ENCODE measurements around the gene CCDC63. TPM values are rescaled to one million over a fixed set of nuclear protein-coding genes. Genes with fewer than 3 reads are reported as not detected.
"Not testable (repeated sequence)": the region's sequence is repeated elsewhere in the genome, so short reads cannot be mapped to it uniquely, and the experiment has no call there.

Gene CCDC63
- total RNA-seq, 1 donor from 2014 or later = not detected

- ATAC-seq (no peak), DNase-seq (ENCODE audit: missing footprints) (no peak)
- intact Hi-C loops (cut with DNase I) = loop anchor here (5.0 kb wide), 1 partner anchor 429 kb away; no protein-coding TSS in a partner anchor
These were observed 86.7 kb downstream of the CCDC63 start for GRCh38 chr12:110933326-110933974.

- intact Hi-C loops (cut with DNase I) = loop anchor here (5.0 kb wide), 1 partner anchor 428 kb away; no protein-coding TSS in a partner anchor
- no peak for DNase-seq (ENCODE audit: missing footprints)
- no peak for ATAC-seq
These were observed 87.5 kb downstream of the CCDC63 start for GRCh38 chr12:110934093-110934852.

- ATAC-seq (no peak), DNase-seq (ENCODE audit: missing footprints) (no peak)
- intact Hi-C loops (cut with DNase I) = loop anchor here (5.0 kb wide), 1 partner anchor 377 kb away; no protein-coding TSS in a partner anchor
These were observed 88.8 kb downstream of the CCDC63 start for GRCh38 chr12:110935588-110935987.

- intact Hi-C loops (cut with DNase I) = loop anchor here (2.0 to 5.0 kb wide), 3 partner anchors 42 to 376 kb away; no protein-coding TSS in a partner anchor
- ATAC-seq (no peak), DNase-seq (ENCODE audit: missing footprints) (no peak)
These were observed 89.7 kb downstream of the CCDC63 start for GRCh38 chr12:110936367-110937103.

- peak; percentile 53 for ATAC-seq
- DNase-seq (ENCODE audit: missing footprints) = peak; percentile 78
- intact Hi-C loops (cut with DNase I) = loop anchor here (2.0 to 5.0 kb wide), 3 partner anchors 42 to 375 kb away; no protein-coding TSS in a partner anchor
These were observed 90.4 kb downstream of the CCDC63 start for GRCh38 chr12:110937104-110937641.

- intact Hi-C loops (cut with DNase I) = no loop called here
- ATAC-seq = no peak
- no peak for DNase-seq (ENCODE audit: missing footprints)
These were observed 93.5 kb downstream of the CCDC63 start for GRCh38 chr12:110940296-110940695.

GRCh38 chr12:110940933-110941332 is 94.1 kb downstream of the CCDC63 start:
- DNase-seq (ENCODE audit: missing footprints) (no peak), ATAC-seq (no peak)
- intact Hi-C loops (cut with DNase I) = no loop called here

GRCh38 chr12:110941391-110941790 is 94.6 kb downstream of the CCDC63 start:
- no peak for DNase-seq (ENCODE audit: missing footprints)
- ATAC-seq = no peak
- intact Hi-C loops (cut with DNase I) = no loop called here

- intact Hi-C loops (cut with DNase I) = no loop called here
- ATAC-seq (no peak), DNase-seq (ENCODE audit: missing footprints) (no peak)
These were observed 96.6 kb downstream of the CCDC63 start for GRCh38 chr12:110943373-110943772.

- ATAC-seq (no peak), DNase-seq (ENCODE audit: missing footprints) (no peak)
- intact Hi-C loops (cut with DNase I) = no loop called here
These were observed 101.3 kb downstream of the CCDC63 start for GRCh38 chr12:110948041-110948440.

- DNase-seq (ENCODE audit: missing footprints); intact Hi-C loops (cut with DNase I); ATAC-seq: not testable (repeated sequence)
These were observed 103.7 kb downstream of the CCDC63 start for GRCh38 chr12:110950466-110950865.

GRCh38 chr12:110950867-110951266 is 104.1 kb downstream of the CCDC63 start:
- ATAC-seq; DNase-seq (ENCODE audit: missing footprints); intact Hi-C loops (cut with DNase I): not testable (repeated sequence)

Other genes with a start within 250 kb of the CCDC63 start
- 26.9 TPM for gene TCTN1, start 232.9 kb upstream of the CCDC63 start, total RNA-seq
- gene HVCN1, start 157.9 kb upstream of the CCDC63 start, total RNA-seq = 11.8 TPM
- gene PPP1CC, start 104.1 kb upstream of the CCDC63 start, total RNA-seq = 163 TPM
- gene MYL2, start 73.6 kb downstream of the CCDC63 start, total RNA-seq = 17,347 TPM
- not detected for gene CUX2, start 187.2 kb downstream of the CCDC63 start, total RNA-seq